ENCODE results near the gene LARGE1.

LARGE1 gene
- total RNA-seq: 0.56 reads per million

- no peak for DNase-seq
These were observed at the start of gene LARGE1 for GRCh38 chr22:33920197-33920540. Gene LARGE1, minus strand, starts transcription at chr22:33920476.

GRCh38 chr22:33969045-33969444 lies 48.8 kb upstream of the LARGE1 start:
- DNase-seq: no peak

- DNase-seq: no peak
These were observed 43.8 kb upstream of the LARGE1 start for GRCh38 chr22:33964121-33964520.

- no peak for DNase-seq
These were observed 42.1 kb upstream of the LARGE1 start for GRCh38 chr22:33962409-33962808.

- no peak for DNase-seq
These were observed 38.5 kb upstream of the LARGE1 start for GRCh38 chr22:33958741-33959140.

- no peak for DNase-seq
These were observed 36.8 kb upstream of the LARGE1 start for GRCh38 chr22:33957086-33957485.

- DNase-seq: no peak
These were observed 32.5 kb upstream of the LARGE1 start for GRCh38 chr22:33952776-33953175.

GRCh38 chr22:33940741-33941140 lies 20.5 kb upstream of the LARGE1 start:
- DNase-seq: no peak

GRCh38 chr22:33932997-33933396 lies 12.7 kb upstream of the LARGE1 start:
- DNase-seq: no peak

GRCh38 chr22:33931406-33931805 lies 11.1 kb upstream of the LARGE1 start:
- no peak for DNase-seq

GRCh38 chr22:33927752-33928151 lies 7.5 kb upstream of the LARGE1 start:
- no peak for DNase-seq

GRCh38 chr22:33925194-33925593 lies 4.9 kb upstream of the LARGE1 start:
- DNase-seq: no peak

GRCh38 chr22:33923660-33924246 lies 3.5 kb upstream of the LARGE1 start:
- DNase-seq: no peak

- DNase-seq: no peak
These were observed 2.8 kb upstream of the LARGE1 start for GRCh38 chr22:33923033-33923432.

GRCh38 chr22:33922349-33922681 lies 2.0 kb upstream of the LARGE1 start:
- DNase-seq: no peak

GRCh38 chr22:33921525-33922348 lies 1.5 kb upstream of the LARGE1 start:
- DNase-seq: no peak

GRCh38 chr22:33920927-33921524 lies 750 bp upstream of the LARGE1 start:
- DNase-seq: peak; percentile 37

- no peak for DNase-seq
These were observed 682 bp downstream of the LARGE1 start for GRCh38 chr22:33919391-33920196.

- DNase-seq: no peak
These were observed 1.5 kb downstream of the LARGE1 start for GRCh38 chr22:33918676-33919365.

- no peak for DNase-seq
These were observed 2.4 kb downstream of the LARGE1 start for GRCh38 chr22:33917744-33918406.

GRCh38 chr22:33914699-33915098 lies 5.6 kb downstream of the LARGE1 start:
- no peak for DNase-seq

- no peak for DNase-seq
These were observed 6.1 kb downstream of the LARGE1 start for GRCh38 chr22:33914131-33914530.

Measured in effector CD4-positive, alpha-beta T cell (primary cell).